HG03460 (cell line): ENCODE data around the gene SCGB1C1.
"Not testable (repeated sequence)": the region's sequence is repeated elsewhere in the genome, so short reads cannot be mapped to it uniquely, and the experiment has no call there.

Source experiments
- ATAC-seq: cut with Tn5 transposase; IDR thresholded peaks from one replicate; pipeline ENCODE4 v1.9.1; 2021; ENCODE audit not compliant: unreplicated experiment

The SCGB1C1 gene

GRCh38 chr11:236774-237767, 44.2 kb downstream of the SCGB1C1 start, which contains the start of gene PSMD13:
Gene PSMD13, plus strand, starts transcription at chr11:236976. Its CDS starts 74 bp downstream, at chr11:237050.
- peak; percentile 78 for ATAC-seq

GRCh38 chr11:238346-238745, 45.5 kb downstream of the SCGB1C1 start:
- not testable (repeated sequence) for ATAC-seq

DNA sequence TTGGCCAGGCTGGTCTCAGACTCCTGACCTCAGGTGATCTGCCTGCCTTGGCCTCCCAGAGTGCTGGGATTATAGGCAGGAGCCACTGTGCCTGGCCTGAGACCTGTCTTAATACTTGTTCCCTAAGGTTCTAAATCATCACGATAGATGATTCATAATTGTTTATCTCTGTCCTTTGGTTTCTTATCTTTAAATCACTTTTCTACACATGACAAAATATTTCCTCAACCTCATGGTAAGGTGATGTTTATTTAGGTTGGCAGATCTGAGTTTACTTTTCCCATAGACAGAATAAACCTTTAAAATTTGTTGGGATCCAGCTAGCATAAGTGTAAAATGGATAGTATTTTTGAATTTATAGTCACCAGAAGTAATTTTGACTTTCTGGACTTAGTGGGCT, 47.4 kb downstream of the SCGB1C1 start:
- ATAC-seq: no peak

DNA sequence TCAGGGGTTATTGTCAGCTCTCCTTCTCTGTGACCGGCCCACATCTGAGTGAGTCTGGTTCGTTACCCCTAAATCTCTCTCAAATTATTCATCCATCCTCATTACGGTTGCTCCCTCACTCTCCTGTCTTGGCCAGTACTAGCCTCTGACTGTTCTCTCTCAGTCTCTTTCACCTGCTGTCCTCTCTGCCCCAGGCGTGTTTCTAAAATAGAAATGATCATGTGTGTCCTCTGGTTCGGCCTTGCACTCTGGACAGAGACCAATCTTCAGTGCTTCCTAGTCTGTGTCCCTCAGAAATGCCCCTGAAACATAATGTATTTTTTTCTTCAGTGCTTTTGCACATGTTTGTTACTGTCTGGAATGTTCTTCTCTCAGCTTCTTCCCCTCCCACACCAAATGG, 48.8 kb downstream of the SCGB1C1 start:
- no peak for ATAC-seq
